Psoas muscle (tissue), 8 donors: ENCODE measurements around the gene CDH1. TPM values are rescaled to one million over a fixed set of nuclear protein-coding genes. Genes with fewer than 3 reads are reported as not detected.

Experiments
- ATAC-seq, 4 donors: fragments of 200-7000 bp; cut with Tn5 transposase; one replicate each; pipeline ENCODE4 v1.9.1; 2020; ENCODE audit warnings: moderate library complexity in 3 of 4, mild to moderate bottlenecking in 2 of 4
- DNase-seq, 2 donors: peaks; one replicate each; pipeline ENCODE4 v3.0.0-alpha.2; 2020
- H3K27ac ChIP-seq: fragments of 200-600 bp; one replicate; pipeline ENCODE4 v1.8.0; 2022
- H3K27me3 ChIP-seq, 3 donors: fragments of 200-600 bp in 1 of 3; one replicate each; pipeline versions ENCODE4 v1.6.1 to v1.8.0; 2013 to 2022; ENCODE audit warnings: low read length in 2 of 3, mild to moderate bottlenecking in 2 of 3, moderate library complexity in 1 of 3; ENCODE audit not compliant: insufficient read depth in 3 of 3
- H3K36me3 ChIP-seq, 2 donors: fragments of 200-600 bp in 1 of 2; one replicate each; pipeline versions ENCODE4 v1.6.1 to v1.8.0; 2013 to 2022; ENCODE audit warnings: low read depth in 1 of 2, mild to moderate bottlenecking in 1 of 2, moderate library complexity in 1 of 2; ENCODE audit not compliant: insufficient read depth in 1 of 2
- H3K4me1 ChIP-seq: fragments of 200-600 bp; one replicate; pipeline ENCODE4 v1.8.0; 2022
- H3K4me3 ChIP-seq: fragments of 200-600 bp; one replicate; pipeline ENCODE4 v1.8.0; 2022; ENCODE audit warnings: mild to moderate bottlenecking
- H3K9me3 ChIP-seq: fragments of 200-600 bp; one replicate; pipeline ENCODE4 v1.8.0; 2022
- CTCF ChIP-seq: fragments of 200-600 bp; IDR thresholded peaks from one replicate; pipeline ENCODE4 v1.8.0; 2022; ENCODE audit warnings: antibody characterized with exemption
- WGBS, 3 donors: extraction: QIAGEN DNeasy Blood & Tissue Kit; methylation state at CpG; one replicate each; pipeline versions ENCODE4 v1.1.6 to v1.1.7; 2013; 5-methylcytosine and 5-hydroxymethylcytosine counted together
- intact Hi-C, 2 donors: fragments of 100-400 bp; cut with DNase I; formaldehyde crosslinking; loops; one replicate each; pipeline versions ENCODE4 v1.11.0 to v1.14.2; 2022
- polyA plus RNA-seq, 3 donors: library from polyadenylated mRNA; stranded (reverse); fragments of 200-250 nt; gene quantifications; one replicate each; pipeline ENCODE4 v1.2.3, GENCODE V29; 2013
- total RNA-seq, 4 donors: library from RNA; stranded (reverse); fragmentation: NEBNext Ultra II Directional in 2 of 4; extraction: Animal tissue kit (Norgen Biotek cat#: 25700) in 2 of 4; gene quantifications; one replicate each; pipeline versions ENCODE4 v1.2.1 to v1.2.4, GENCODE V29; 2021 to 2023
- donor health status: healthy with polysubstance abuse.
- donor health status: DM: no; HTN: no; CAD: no; lungs with moderate emphysema.
- donor health status: Bipolar disorder and iron deficiency.
- donor health status: healthy.
- donor health status: DM: yes; HTN: yes; CAD: no.
- donor health status: DM: no; HTN: no; CAD: no.
- donor health status: DM: no; HTN: no; CAD: no.
- donor health status: DM: yes; HTN: yes; CAD: no.

CDH1 gene
- total and polyA plus RNA-seq, 7 donors, result 0.04 to 0.63 (median 0.09) TPM; not detected in 2

GRCh38 chr16:68743664-68744063, 6.6 kb downstream of the CDH1 start:
- DNase-seq (no peak), ATAC-seq (no peak)
- intact Hi-C loops, result no loop called here
- Histone ChIP-seq H3K4me1 (no peaks in the 10 kb centered on the region), H3K9me3 (no peaks in the 10 kb centered on the region), H3K4me3 (no peak overlapping the region), H3K36me3 (no peaks in the 10 kb centered on the region), H3K27ac (no peak overlapping the region), H3K27me3 (peaks cover 0 to 6% (median 0%) of the 10 kb centered on the region in 3 donors)
- TF ChIP-seq CTCF, result no peak
- WGBS, 3 donors, result 93 to 95% (median 94%) methylated on average over 4 of the region's 4 CpGs

- Histone ChIP-seq H3K4me1 (no peaks in the 10 kb centered on the region), H3K27ac (no peak overlapping the region), H3K27me3 (no peaks in the 10 kb centered on the region), H3K36me3 (no peaks in the 10 kb centered on the region), H3K4me3 (no peak overlapping the region), H3K9me3 (no peaks in the 10 kb centered on the region)
- intact Hi-C loops, result no loop called here
- ATAC-seq (no peak), DNase-seq (no peak)
- 72 to 75% (median 74%) methylated on average over 11 of the region's 11 CpGs for WGBS, 3 donors
- no peak for TF ChIP-seq CTCF
Measured at GRCh38 chr16:68744744-68745280, 7.7 kb downstream of the CDH1 start.

GRCh38 chr16:68746951-68747350, 9.9 kb downstream of the CDH1 start:
- no peak for DNase-seq
- Histone ChIP-seq H3K27ac (no peak overlapping the region), H3K9me3 (no peaks in the 10 kb centered on the region), H3K4me1 (no peaks in the 10 kb centered on the region), H3K27me3 (no peaks in the 10 kb centered on the region), H3K4me3 (no peak overlapping the region), H3K36me3 (no peaks in the 10 kb centered on the region)
- no peak for ATAC-seq
- TF ChIP-seq CTCF, result no peak
- intact Hi-C loops, result no loop called here

- H3K27ac ChIP-seq, result no peak overlapping the region
Measured at GRCh38 chr16:68749432-68749831, 12.3 kb downstream of the CDH1 start.

More at GRCh38 chr16:68749432-68749831, 12.3 kb downstream of the CDH1 start:
- no peak for ATAC-seq
- WGBS, 3 donors, result 76 to 84% (median 80%) methylated on average over 3 of the region's 3 CpGs
- no peak overlapping the region for H3K4me3 ChIP-seq
- H3K9me3 ChIP-seq, result no peaks in the 10 kb centered on the region
- H3K36me3 ChIP-seq, result no peaks in the 10 kb centered on the region
- no peak for TF ChIP-seq CTCF
- H3K4me1 ChIP-seq, result no peaks in the 10 kb centered on the region
- no peaks in the 10 kb centered on the region for H3K27me3 ChIP-seq
- DNase-seq, result no peak
- intact Hi-C loops, result no loop called here
